HG03558 (cell line): ENCODE data around the gene SACS.

Experiments
- ATAC-seq: cut with Tn5 transposase; IDR thresholded peaks from one replicate; pipeline ENCODE4 v1.9.1; 2021; ENCODE audit warnings: moderate number of reproducible peaks; ENCODE audit not compliant: unreplicated experiment; ENCODE audit errors: extremely low read depth

The SACS gene

GRCh38 chr13:23433171-23434153, at the start of gene SACS:
Gene SACS (minus strand): TSS chr13:23433702. CDS start chr13:23411239, 22,463 bp downstream.
- ATAC-seq, result no peak

DNA sequence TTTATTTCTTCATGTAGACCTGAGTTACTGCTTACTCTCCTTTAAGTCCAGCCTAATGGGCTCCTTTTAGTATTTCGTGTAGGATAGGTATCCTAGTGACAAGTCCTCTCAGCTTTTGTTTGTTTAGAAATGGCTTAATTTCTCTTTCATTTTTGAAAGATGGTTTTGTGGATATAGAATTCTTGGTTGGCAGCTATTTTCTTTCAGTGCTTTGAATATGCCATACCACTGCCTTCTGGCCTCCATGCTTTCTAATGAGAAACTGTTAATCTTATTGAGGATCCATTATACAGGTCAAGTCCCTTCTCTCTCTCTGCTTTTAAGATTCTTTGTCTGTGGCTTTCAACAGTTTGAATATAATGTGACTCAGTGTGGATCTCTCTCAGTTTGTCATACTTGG, 46.8 kb upstream of the SACS start:
- no peak for ATAC-seq

GRCh38 chr13:23477101-23477500, 43.6 kb upstream of the SACS start:
- ATAC-seq, result no peak

- ATAC-seq, result no peak
Observed at GRCh38 chr13:23473221-23473620, 39.7 kb upstream of the SACS start.

GRCh38 chr13:23472189-23472588, 38.7 kb upstream of the SACS start:
- no peak for ATAC-seq

DNA sequence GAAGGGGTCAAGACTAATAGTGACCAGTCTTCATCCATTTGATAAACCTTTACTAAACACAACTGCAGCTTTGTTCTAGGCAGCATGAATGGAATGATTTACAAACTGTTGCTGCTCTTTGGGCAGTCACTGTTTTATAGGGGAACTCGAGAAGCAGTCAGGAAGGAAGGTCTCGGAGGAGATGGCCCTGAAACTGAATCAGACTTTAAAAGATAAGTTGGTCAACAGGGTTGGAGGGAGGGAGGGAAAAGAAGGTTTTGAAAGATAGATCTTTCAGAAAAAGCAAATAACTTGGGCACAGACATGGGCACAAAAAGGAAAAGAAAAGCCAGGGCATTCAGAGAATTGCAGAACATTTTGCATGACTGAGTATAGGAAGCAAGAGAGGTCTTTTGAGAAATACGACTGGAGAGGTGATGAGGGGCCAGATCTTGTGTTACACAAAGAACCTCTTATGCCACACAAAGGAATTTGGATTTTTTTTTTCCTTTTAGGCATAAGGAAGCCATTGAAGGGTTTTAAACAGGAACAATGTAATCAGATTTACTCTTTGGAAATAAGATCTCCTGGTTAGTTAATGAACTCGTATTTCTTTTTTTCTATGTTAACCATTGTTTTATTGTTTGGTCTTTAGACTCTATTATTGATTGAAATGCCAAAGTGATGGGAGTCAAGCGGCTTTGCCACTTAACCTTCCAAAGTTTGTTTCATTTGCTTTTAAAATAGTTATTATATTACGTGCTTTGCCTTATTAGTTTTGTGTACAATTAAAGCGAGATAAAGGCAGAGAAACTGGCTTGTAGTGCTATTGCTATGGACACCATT, 37.5 kb upstream of the SACS start:
- no peak for ATAC-seq

DNA sequence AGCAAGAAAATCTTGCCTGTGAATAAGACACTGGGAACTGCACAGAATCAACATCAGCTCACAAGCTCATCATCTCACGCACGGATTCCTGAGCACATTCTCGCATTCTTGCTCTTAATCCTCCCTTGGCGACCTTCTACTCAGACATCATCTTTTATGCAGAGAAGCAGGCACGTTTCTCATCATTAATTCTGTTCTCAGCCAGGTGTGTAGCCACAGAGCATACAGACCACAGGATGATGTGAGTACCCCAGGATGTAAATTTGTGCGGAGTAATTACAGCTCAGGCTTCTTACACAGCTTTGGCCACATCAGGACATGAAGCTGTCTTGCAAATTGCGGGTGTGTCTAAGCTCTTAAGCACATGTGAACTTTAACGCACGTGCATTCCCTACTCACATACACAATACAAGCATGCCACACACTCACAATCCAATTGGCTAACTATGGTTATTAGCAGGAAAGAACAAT, 36.5 kb upstream of the SACS start:
- no peak for ATAC-seq

DNA sequence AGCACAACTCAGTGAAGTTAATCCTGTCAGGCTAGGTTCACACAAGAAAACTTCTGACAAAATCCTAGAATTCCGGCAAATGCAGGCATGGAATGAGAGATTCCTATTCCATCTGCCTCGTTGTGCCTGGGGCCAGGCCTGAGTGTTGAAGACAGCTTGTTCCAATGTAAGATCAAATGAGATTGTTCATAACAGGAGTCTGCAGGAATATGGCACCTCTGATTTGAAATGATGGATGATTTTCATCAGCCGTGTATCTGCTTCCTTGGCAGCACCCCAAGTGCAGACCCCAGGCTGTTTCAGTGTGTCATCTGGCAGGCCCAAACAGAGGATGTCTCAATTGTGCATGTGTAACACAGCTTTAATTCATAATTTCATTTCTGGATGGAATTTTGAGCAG, 35.3 kb upstream of the SACS start:
- ATAC-seq, result no peak

DNA sequence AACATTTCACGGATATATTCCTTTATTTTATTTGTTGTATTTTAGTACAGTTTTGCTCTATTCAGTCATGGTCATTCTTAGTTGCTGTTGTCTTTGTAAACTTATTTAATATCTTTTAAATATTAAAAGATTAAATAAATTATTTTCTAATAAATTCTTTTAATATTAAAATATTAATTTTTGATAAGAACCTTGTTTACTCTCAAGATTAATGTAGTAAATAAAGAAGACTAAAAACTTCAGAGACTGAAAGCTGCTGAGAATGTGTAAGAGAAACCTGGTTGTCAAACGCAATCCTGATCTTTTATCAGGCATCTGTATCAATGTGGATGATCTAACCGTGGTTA, 34.4 kb upstream of the SACS start:
- ATAC-seq, result no peak

GRCh38 chr13:23467048-23467931, 33.8 kb upstream of the SACS start:
- ATAC-seq, result no peak

DNA sequence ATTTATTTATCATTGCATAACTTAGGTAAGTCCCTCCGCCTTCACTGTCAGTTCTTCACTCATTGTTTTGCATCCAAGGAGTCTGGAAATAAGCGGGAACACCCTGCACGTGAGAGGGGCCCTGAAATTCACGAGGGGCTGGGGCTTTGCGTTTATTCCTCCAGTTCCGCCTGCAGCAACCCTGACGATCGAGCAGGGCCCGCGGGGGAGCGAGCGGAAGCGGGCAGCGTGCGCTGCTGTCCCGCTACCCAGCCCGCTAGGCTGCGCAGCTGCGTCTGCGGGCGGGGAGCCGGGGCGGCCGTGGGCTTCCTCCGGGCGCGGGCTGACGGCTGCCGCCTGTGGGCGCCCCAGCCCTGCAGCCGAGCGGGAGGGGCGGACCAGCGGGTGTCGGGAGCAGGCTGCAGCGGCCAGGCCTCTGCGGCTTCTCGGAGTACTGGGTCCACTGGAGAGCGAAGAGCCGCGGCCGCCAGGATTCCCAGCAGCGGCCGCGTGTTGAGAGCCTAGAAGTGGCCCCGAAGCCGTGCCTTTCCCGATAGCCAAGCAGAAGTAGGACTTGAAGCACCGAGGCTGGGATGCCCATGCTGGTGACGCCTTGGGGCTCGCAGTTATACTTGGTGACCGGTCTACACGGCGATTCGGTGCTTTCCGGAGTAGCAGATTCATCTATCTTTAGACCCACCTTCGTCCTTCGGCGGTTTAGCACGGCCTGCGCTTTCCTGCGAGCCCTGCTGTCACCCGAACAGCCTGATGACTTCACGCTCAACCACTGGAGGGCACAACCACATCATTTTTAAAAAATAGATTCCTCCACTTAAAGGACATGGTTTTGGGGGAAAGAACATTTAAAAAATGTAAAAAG, 32.9 kb upstream of the SACS start:
- no peak for ATAC-seq

GRCh38 chr13:23463661-23464060, 30.2 kb upstream of the SACS start:
- no peak for ATAC-seq

GRCh38 chr13:23462815-23463559, 29.5 kb upstream of the SACS start:
- ATAC-seq, result no peak

DNA sequence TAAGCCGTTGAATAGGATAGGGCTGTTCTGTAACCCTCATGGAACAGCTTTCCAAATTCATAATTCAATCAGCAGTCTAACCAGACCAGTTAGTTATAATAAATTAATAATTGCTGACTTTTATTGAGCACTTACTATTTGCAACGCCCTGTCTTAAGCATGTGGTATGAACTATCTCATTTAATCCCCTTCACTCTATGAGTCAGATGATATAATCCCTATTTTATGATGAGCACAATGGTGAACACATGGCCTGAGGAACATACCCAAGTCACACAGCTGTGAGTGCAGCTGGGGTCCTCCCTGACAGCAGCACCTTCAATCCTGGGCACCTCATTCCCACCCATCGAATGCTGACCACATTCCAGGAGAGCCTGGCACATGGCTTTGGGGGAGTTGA, 28.0 kb upstream of the SACS start:
- no peak for ATAC-seq

DNA sequence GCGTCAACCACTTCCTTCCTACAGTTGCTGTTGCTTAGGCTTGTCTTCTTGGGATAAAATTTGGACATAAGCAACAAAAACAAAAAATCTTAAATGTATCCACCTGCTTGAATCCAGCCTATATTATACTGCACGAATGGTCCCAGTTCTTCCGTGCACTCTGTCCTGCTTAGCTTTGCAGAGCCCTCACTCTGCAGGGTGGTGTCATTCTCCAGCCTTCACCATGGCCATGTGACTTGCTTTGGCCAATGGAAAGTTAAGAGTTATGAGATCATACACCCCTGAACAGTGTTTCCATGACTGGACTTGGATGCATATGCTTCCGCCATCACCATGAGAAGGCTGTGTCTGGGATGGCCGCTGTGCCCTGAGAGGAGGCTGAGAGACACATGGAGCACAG, 27.4 kb upstream of the SACS start:
- no peak for ATAC-seq

- ATAC-seq, result no peak
Observed at GRCh38 chr13:23460309-23460708, 26.8 kb upstream of the SACS start.

GRCh38 chr13:23458989-23459388, 25.5 kb upstream of the SACS start:
- no peak for ATAC-seq

GRCh38 chr13:23456437-23457210, 23.1 kb upstream of the SACS start:
- no peak for ATAC-seq
